Endothelial cell of umbilical vein (primary cell): ENCODE data around the gene SETBP1. TPM values are rescaled to one million over a fixed set of nuclear protein-coding genes. Genes with fewer than 3 reads are reported as not detected.

Experiments used
- BruUV-seq: library from RNA; stranded (reverse); fragments of 400-500 nt; replicated peaks from 2 replicates; lab custom pipeline; 2021; lab: Mats Ljungman, UMichigan
- CTCF ChIA-PET: fragments of 300-600, 350-600 bp; sonication (Branson Sonifier 250); formaldehyde crosslinking; loops from one replicate; lab custom pipeline; 2021; ENCODE audit warnings: antibody characterized with exemption, inconsistent platforms; lab: Charles Lee
- POLR2A ChIA-PET: fragments of 300-600, 350-600 bp; sonication (Branson Sonifier 250); formaldehyde crosslinking; loops from one replicate; lab custom pipeline; 2021; ENCODE audit warnings: antibody characterized with exemption, inconsistent platforms; lab: Charles Lee
- DNase-seq: peaks from one replicate; pipeline ENCODE4 v3.0.0-alpha.2; 2011; ENCODE audit warnings: low read depth, low spot score
- FAIRE-seq: peaks from 2 replicates; lab custom pipeline; 2011; peaks lifted over from hg19 to GRCh38; lab: Jason Lieb, UNC
- H2AFZ ChIP-seq: 2 replicates; pipeline ENCODE4 v1.6.0; 2012; ENCODE audit warnings: low read depth, low read length, control low read depth, inconsistent platforms
- H3K27ac ChIP-seq: 2 replicates; pipeline ENCODE4 v1.5.1; 2011; ENCODE audit warnings: low read depth, mild to moderate bottlenecking, control low read depth, low read length, moderate library complexity; ENCODE audit not compliant: insufficient read depth
- H3K27me3 ChIP-seq, 2 experiments: 2 replicates each; pipeline versions ENCODE4 v1.6.0 to v1.6.1; 2011; ENCODE audit warnings: low read length in 2 of 2, mixed read lengths in 1 of 2; ENCODE audit not compliant: control insufficient read depth in 2 of 2, insufficient read depth in 2 of 2
- H3K36me3 ChIP-seq, 2 experiments: 2 replicates in 1 of 2; 3 replicates in 1 of 2; pipeline ENCODE4 v1.5.1; 2011; ENCODE audit warnings: low read length in 2 of 2, mild to moderate bottlenecking in 1 of 2, moderate library complexity in 1 of 2; ENCODE audit not compliant: control insufficient read depth in 2 of 2, insufficient read depth in 2 of 2; ENCODE audit errors: extremely low read depth in 1 of 2
- H3K4me1 ChIP-seq: 3 replicates; pipeline ENCODE4 v1.5.1; 2011; ENCODE audit warnings: mild to moderate bottlenecking, low read length; ENCODE audit not compliant: control insufficient read depth, insufficient read depth; ENCODE audit errors: extremely low read depth
- H3K4me2 ChIP-seq: 2 replicates; pipeline ENCODE4 v1.6.1; 2011; ENCODE audit warnings: low read length, control low read depth, mixed read lengths; ENCODE audit not compliant: insufficient read depth
- H3K4me3 ChIP-seq, 3 experiments: fragments of 200-600 bp in 1 of 3; sonication (generic), shearing (Covaris generic) in 1 of 3; replicated peaks in 1 of 3; 2 replicates each; pipeline ENCODE4 v1.5.1; 2011 to 2016; ENCODE audit warnings: control low read depth in 3 of 3, low read length in 3 of 3, mild to moderate bottlenecking in 2 of 3, inconsistent platforms in 1 of 3, low read depth in 1 of 3, moderate library complexity in 1 of 3; ENCODE audit not compliant: insufficient read depth in 1 of 3
- H3K79me2 ChIP-seq: 2 replicates; pipeline ENCODE4 v1.6.0; 2012; ENCODE audit warnings: low read length, inconsistent platforms; ENCODE audit not compliant: control insufficient read depth, insufficient read depth
- H3K9ac ChIP-seq: replicated peaks from 2 replicates; pipeline ENCODE3; 2011; ENCODE audit warnings: low read length, control low read depth; ENCODE audit not compliant: insufficient read depth; ENCODE audit errors: extremely low read depth
- H3K9me1 ChIP-seq: replicated peaks from 3 replicates; pipeline ENCODE4 v1.6.0; 2011; ENCODE audit warnings: mild to moderate bottlenecking, low read length; ENCODE audit not compliant: control insufficient read depth, insufficient read depth; ENCODE audit errors: extremely low read depth
- H3K9me3 ChIP-seq: replicated peaks from 2 replicates; pipeline ENCODE4 v1.5.1; 2012; ENCODE audit warnings: low read length, inconsistent platforms; ENCODE audit not compliant: control insufficient read depth, insufficient read depth
- H4K20me1 ChIP-seq: replicated peaks from 2 replicates; pipeline ENCODE3; 2011; ENCODE audit warnings: mild to moderate bottlenecking, low read length; ENCODE audit not compliant: control insufficient read depth, insufficient read depth; ENCODE audit errors: extremely low read depth
- EZH2 ChIP-seq: IDR thresholded peaks from 2 replicates; pipeline ENCODE4 v1.6.1; 2012; ENCODE audit warnings: borderline replicate concordance, low read depth, mild to moderate bottlenecking, moderate library complexity, low read length, inconsistent platforms; ENCODE audit not compliant: severe bottlenecking
- FOS ChIP-seq: IDR thresholded peaks from 2 replicates; pipeline ENCODE4 v1.6.1; 2011; ENCODE audit warnings: mild to moderate bottlenecking, low read length, moderate library complexity, borderline replicate concordance; ENCODE audit not compliant: insufficient read depth
- GATA2 ChIP-seq: IDR thresholded peaks from 2 replicates; pipeline ENCODE4 v1.7.0; 2011; ENCODE audit warnings: low read depth, mild to moderate bottlenecking, moderate library complexity, mixed read lengths, low read length; ENCODE audit not compliant: insufficient read length, insufficient read depth
- JUN ChIP-seq: IDR thresholded peaks from 2 replicates; pipeline ENCODE4 v1.6.1; 2011; ENCODE audit warnings: borderline replicate concordance, low read depth; ENCODE audit not compliant: insufficient read length, insufficient read depth
- MYC ChIP-seq: IDR thresholded peaks from one replicate; pipeline ENCODE4 v1.6.1; 2011; ENCODE audit warnings: mild to moderate bottlenecking, low read depth, low read length
- POLR2A ChIP-seq: IDR thresholded peaks from 2 replicates; pipeline ENCODE4 v1.6.1; 2012; ENCODE audit warnings: low read depth, mild to moderate bottlenecking, control low read depth, low read length
- POLR2AphosphoS5 ChIP-seq: IDR thresholded peaks from 2 replicates; pipeline ENCODE4 v1.6.1; 2012; ENCODE audit warnings: low read depth, mild to moderate bottlenecking, control low read depth, low read length, moderate library complexity; ENCODE audit not compliant: insufficient read depth
- dilution Hi-C: fragments of 300-500 bp; cut with MboI; formaldehyde crosslinking; loops from one replicate; pipeline ENCODE4 v1.15.0; 2019; ENCODE audit warnings: low sequenced_read_pairs; ENCODE audit not compliant: extremely low pct_ligation_motif_present
- intact Hi-C: fragments of 100-400 bp; cut with micrococcal nuclease; formaldehyde crosslinking; loops from one replicate; pipeline ENCODE4 v1.10.0; 2022
- polyA plus RNA-seq, 4 experiments: library from polyadenylated mRNA; depleted of rRNA in 3 of 4; stranded (reverse) in 3 of 4; unstranded in 1 of 4; fragments of >200 nt; gene quantifications; 2 replicates each; pipeline versions ENCODE4 v1.2.1 to v1.2.3, GENCODE V29; 2011 to 2012; ENCODE audit warnings: missing spikeins in 1 of 4
- total RNA-seq: library from RNA; stranded (reverse); gene quantifications from 2 replicates; pipeline ENCODE4 v1.2.3, GENCODE V29; 2021
- TF ChIP-seq, protein P1 (sequence below): IDR thresholded peaks from 2 replicates; pipeline ENCODE4 v1.6.1; 2011; ENCODE audit not compliant: insufficient read depth, insufficient read length
- TF ChIP-seq, protein P2 (sequence below), 2 donors: IDR thresholded peaks; 1 replicate in 1 of 2; 2 replicates in 1 of 2; pipeline ENCODE4 v1.5.1; 2011; ENCODE audit warnings: low read length in 2 of 2, mild to moderate bottlenecking in 2 of 2, moderate library complexity in 2 of 2, control low read depth in 1 of 2, inconsistent platforms in 1 of 2, low read depth in 1 of 2; ENCODE audit not compliant: insufficient read depth in 1 of 2; ENCODE audit errors: extremely low read depth in 1 of 2

SETBP1 gene
- total and polyA plus RNA-seq, 2 donors (not counting 3 experiments of a cell fraction or from before 2014, with no cell fraction given) = 0.76 to 3.1 TPM

DNA sequence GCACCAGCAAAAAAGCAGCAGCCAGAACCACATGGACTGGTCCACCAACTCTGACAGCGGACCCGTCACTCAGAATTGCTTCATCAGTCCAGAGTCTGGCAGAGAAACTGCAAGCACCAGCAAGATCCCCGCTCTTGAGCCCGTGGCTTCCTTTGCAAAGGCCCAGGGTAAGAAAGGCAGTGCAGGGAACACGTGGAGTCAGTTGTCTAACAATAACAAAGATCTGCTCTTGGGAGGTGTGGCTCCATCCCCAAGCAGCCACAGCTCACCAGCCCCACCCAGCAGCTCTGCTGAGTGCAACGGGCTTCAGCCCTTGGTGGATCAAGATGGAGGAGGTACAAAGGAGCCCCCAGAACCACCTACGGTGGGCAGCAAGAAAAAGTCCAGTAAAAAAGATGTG is 269.3 kb downstream of the SETBP1 start:
- FAIRE-seq = no peak
- no peak overlapping the region for H3K9ac ChIP-seq
- CTCF ChIA-PET = no interaction called here
- no peak for DNase-seq
- no peak for TF ChIP-seq FOS
- no peak for TF ChIP-seq JUN
- TF ChIP-seq MYC = no peak
- no peaks in the 10 kb centered on the region for H3K79me2 ChIP-seq
- no peaks in the 10 kb centered on the region for H3K27me3 ChIP-seq
- dilution Hi-C loops = no loop called here
- POLR2A ChIA-PET = no interaction called here
- no peaks in the 10 kb centered on the region for H3K4me1 ChIP-seq
- no peaks in the 10 kb centered on the region for H4K20me1 ChIP-seq
- intact Hi-C loops = no loop called here
- no TSS peak for BruUV-seq
- no peaks in the 10 kb centered on the region for H3K36me3 ChIP-seq
- no peak overlapping the region for H3K4me3 ChIP-seq
- no peaks in the 10 kb centered on the region for H3K9me1 ChIP-seq
- no peak overlapping the region for H3K27ac ChIP-seq
- H3K4me2 ChIP-seq = no peak overlapping the region
- H3K9me3 ChIP-seq = no peaks in the 10 kb centered on the region
- no peak overlapping the region for H2AFZ ChIP-seq

DNA sequence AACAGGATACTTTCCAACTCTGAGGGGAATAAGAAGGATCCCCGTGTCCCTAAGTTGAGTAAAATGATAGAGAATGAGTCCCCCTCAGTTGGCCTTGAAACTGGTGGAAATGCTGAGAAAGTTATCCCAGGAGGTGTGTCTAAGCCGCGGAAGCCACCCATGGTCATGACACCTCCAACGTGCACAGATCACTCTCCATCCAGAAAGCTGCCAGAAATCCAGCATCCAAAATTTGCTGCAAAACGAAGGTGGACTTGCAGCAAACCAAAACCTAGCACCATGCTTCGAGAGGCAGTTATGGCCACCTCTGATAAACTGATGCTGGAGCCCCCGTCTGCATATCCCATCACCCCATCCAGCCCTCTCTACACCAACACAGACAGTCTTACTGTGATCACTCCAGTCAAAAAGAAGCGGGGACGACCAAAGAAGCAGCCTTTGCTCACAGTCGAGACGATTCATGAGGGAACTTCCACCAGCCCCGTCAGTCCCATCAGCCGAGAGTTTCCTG is 270.1 kb downstream of the SETBP1 start:
- intact Hi-C loops = no loop called here
- no peak overlapping the region for H3K9ac ChIP-seq
- no peaks in the 10 kb centered on the region for H3K27me3 ChIP-seq
- no peak overlapping the region for H2AFZ ChIP-seq
- no peaks in the 10 kb centered on the region for H3K4me1 ChIP-seq
- no peaks in the 10 kb centered on the region for H4K20me1 ChIP-seq
- H3K4me2 ChIP-seq = no peak overlapping the region
- dilution Hi-C loops = no loop called here
- no peak for DNase-seq
- H3K9me1 ChIP-seq = no peaks in the 10 kb centered on the region
- no peaks in the 10 kb centered on the region for H3K9me3 ChIP-seq
- H3K27ac ChIP-seq = no peak overlapping the region
- H3K79me2 ChIP-seq = no peaks in the 10 kb centered on the region
- no TSS peak for BruUV-seq
- CTCF ChIA-PET = no interaction called here
- POLR2A ChIA-PET = no interaction called here
- H3K36me3 ChIP-seq = no peaks in the 10 kb centered on the region
- no peak overlapping the region for H3K4me3 ChIP-seq
- FAIRE-seq = no peak
- no peak for TF ChIP-seq JUN
- TF ChIP-seq, protein P1, sequence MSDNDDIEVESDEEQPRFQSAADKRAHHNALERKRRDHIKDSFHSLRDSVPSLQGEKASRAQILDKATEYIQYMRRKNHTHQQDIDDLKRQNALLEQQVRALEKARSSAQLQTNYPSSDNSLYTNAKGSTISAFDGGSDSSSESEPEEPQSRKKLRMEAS = no peak
- TF ChIP-seq POLR2A = no peak
- no peak for TF ChIP-seq FOS
- TF ChIP-seq GATA2 = no peak
- no peak for TF ChIP-seq EZH2
- no peak for TF ChIP-seq MYC
- TF ChIP-seq POLR2AphosphoS5 = no peak
- TF ChIP-seq, protein P2, sequence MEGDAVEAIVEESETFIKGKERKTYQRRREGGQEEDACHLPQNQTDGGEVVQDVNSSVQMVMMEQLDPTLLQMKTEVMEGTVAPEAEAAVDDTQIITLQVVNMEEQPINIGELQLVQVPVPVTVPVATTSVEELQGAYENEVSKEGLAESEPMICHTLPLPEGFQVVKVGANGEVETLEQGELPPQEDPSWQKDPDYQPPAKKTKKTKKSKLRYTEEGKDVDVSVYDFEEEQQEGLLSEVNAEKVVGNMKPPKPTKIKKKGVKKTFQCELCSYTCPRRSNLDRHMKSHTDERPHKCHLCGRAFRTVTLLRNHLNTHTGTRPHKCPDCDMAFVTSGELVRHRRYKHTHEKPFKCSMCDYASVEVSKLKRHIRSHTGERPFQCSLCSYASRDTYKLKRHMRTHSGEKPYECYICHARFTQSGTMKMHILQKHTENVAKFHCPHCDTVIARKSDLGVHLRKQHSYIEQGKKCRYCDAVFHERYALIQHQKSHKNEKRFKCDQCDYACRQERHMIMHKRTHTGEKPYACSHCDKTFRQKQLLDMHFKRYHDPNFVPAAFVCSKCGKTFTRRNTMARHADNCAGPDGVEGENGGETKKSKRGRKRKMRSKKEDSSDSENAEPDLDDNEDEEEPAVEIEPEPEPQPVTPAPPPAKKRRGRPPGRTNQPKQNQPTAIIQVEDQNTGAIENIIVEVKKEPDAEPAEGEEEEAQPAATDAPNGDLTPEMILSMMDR (IDR thresholded peaks at IDR 0.05; ENCODE audit: extremely low read depth in 1 of 2, insufficient read depth in 1 of 2, low read depth in 1 of 2, low read length in 2 of 2) = no peak
